Sigmoid colon (tissue), 7 donors: ENCODE data around the gene JAKMIP2. TPM values are rescaled to one million over a fixed set of nuclear protein-coding genes. Genes with fewer than 3 reads are reported as not detected.

Source experiments
- DNase-seq: peaks from one replicate; pipeline ENCODE4 v3.0.0-alpha.2; 2019
- H3K27ac ChIP-seq, 4 donors: fragments of 200-600 bp; sonication (generic); one replicate each; pipeline ENCODE4 v1.5.1; 2016 to 2019; ENCODE audit warnings: mild to moderate bottlenecking in 1 of 4
- H3K27me3 ChIP-seq, 3 donors: fragments of 200-600 bp; sonication (generic); one replicate each; pipeline ENCODE4 v1.5.1; 2019; ENCODE audit warnings: mild to moderate bottlenecking in 1 of 3
- H3K36me3 ChIP-seq, 4 donors: fragments of 200-600 bp; sonication (generic); one replicate each; pipeline ENCODE4 v1.5.1; 2016 to 2019
- H3K4me1 ChIP-seq, 4 donors: fragments of 200-600 bp; sonication (generic); one replicate each; pipeline ENCODE4 v1.5.1; 2017 to 2019
- H3K4me3 ChIP-seq, 4 donors: fragments of 200-600 bp; sonication (generic); one replicate each; pipeline ENCODE4 v1.5.1; 2017 to 2019; ENCODE audit warnings: mild to moderate bottlenecking in 2 of 4, moderate library complexity in 1 of 4
- H3K9me3 ChIP-seq, 4 donors: fragments of 200-600 bp in 3 of 4; sonication (generic) in 3 of 4; one replicate each; pipeline versions ENCODE4 v1.5.1 to v1.6.1; 2013 to 2019
- EP300 ChIP-seq, 4 donors: sonication (generic); formaldehyde crosslinking; IDR thresholded peaks; one replicate each; pipeline ENCODE4 v1.6.1; 2017; ENCODE audit warnings: antibody characterized with exemption in 4 of 4
- POLR2A ChIP-seq, 2 donors: fragments of 450-650 bp; IDR thresholded peaks; one replicate each; pipeline ENCODE4 v1.6.1; 2016; ENCODE audit warnings: antibody characterized with exemption in 2 of 2, mild to moderate bottlenecking in 2 of 2, moderate library complexity in 2 of 2
- POLR2AphosphoS5 ChIP-seq, 4 donors: sonication (generic); formaldehyde crosslinking; IDR thresholded peaks; one replicate each; pipeline ENCODE4 v1.6.1; 2017; ENCODE audit warnings: antibody characterized with exemption in 4 of 4
- WGBS, 2 donors: extraction: QIAGEN DNeasy Blood & Tissue Kit; methylation state at CpG; one replicate each; pipeline ENCODE4 v1.1.7; 2013; 5-methylcytosine and 5-hydroxymethylcytosine counted together
- intact Hi-C: fragments of 100-400 bp; cut with DNase I; formaldehyde crosslinking; loops from one replicate; pipeline ENCODE4 v1.15.1; 2023
- polyA plus RNA-seq, 3 donors: library from polyadenylated mRNA; stranded (reverse); fragments of 200-250 nt; gene quantifications; one replicate each; pipeline ENCODE4 v1.2.3, GENCODE V29; 2013
- total RNA-seq, 4 donors: library from RNA; depleted of rRNA; stranded (reverse); fragments of >200 nt; gene quantifications; one replicate each; pipeline ENCODE4 v1.1.0, GENCODE V29; 2016
- TF ChIP-seq, protein P1 (sequence below), 4 experiments: fragments of 450-650 bp in 3 of 4; fragments of 200-600 bp in 1 of 4; IDR thresholded peaks; one replicate each; pipeline ENCODE4 v1.5.1; 2016 to 2019; ENCODE audit warnings: antibody characterized with exemption in 4 of 4, mild to moderate bottlenecking in 3 of 4, moderate library complexity in 2 of 4
- donor health status: healthy with polysubstance abuse.
- donor health status: Bipolar disorder and iron deficiency.
- donor health status: healthy.

Gene JAKMIP2
- total and polyA plus RNA-seq, 7 donors: under 0.01 to 8.9 (median 2.8) TPM; not detected in 1

- TF ChIP-seq, protein P1, sequence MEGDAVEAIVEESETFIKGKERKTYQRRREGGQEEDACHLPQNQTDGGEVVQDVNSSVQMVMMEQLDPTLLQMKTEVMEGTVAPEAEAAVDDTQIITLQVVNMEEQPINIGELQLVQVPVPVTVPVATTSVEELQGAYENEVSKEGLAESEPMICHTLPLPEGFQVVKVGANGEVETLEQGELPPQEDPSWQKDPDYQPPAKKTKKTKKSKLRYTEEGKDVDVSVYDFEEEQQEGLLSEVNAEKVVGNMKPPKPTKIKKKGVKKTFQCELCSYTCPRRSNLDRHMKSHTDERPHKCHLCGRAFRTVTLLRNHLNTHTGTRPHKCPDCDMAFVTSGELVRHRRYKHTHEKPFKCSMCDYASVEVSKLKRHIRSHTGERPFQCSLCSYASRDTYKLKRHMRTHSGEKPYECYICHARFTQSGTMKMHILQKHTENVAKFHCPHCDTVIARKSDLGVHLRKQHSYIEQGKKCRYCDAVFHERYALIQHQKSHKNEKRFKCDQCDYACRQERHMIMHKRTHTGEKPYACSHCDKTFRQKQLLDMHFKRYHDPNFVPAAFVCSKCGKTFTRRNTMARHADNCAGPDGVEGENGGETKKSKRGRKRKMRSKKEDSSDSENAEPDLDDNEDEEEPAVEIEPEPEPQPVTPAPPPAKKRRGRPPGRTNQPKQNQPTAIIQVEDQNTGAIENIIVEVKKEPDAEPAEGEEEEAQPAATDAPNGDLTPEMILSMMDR (IDR thresholded peaks at IDR 0.05): no peak
- TF ChIP-seq POLR2AphosphoS5 (IDR thresholded peaks at IDR 0.05) (no peak), POLR2A (IDR thresholded peaks at IDR 0.05) (no peak), EP300 (IDR thresholded peaks at IDR 0.05) (no peak)
- no peaks in the 10 kb centered on the region for H3K36me3 ChIP-seq
- no peak overlapping the region for H3K27ac ChIP-seq
- WGBS, 2 donors: 90 to 98% methylated on average over 1 of the region's 1 CpG
- peaks cover 2 to 35% (median 27%) of the 10 kb centered on the region in 4 donors for H3K4me1 ChIP-seq
- no peak overlapping the region for H3K4me3 ChIP-seq
- H3K27me3 ChIP-seq: no peaks in the 10 kb centered on the region
- DNase-seq: no peak
- intact Hi-C loops: no loop called here
- peaks cover 0 to 4% (median 1%) of the 10 kb centered on the region in 4 donors for H3K9me3 ChIP-seq
These were observed 89.3 kb downstream of the JAKMIP2 start for GRCh38 chr5:147693233-147693632.

GRCh38 chr5:147691130-147691529 lies 91.4 kb downstream of the JAKMIP2 start:
- 72 to 79% methylated on average over 3 of the region's 3 CpGs for WGBS, 2 donors
- H3K27me3 ChIP-seq: no peaks in the 10 kb centered on the region
- intact Hi-C loops: no loop called here
- TF ChIP-seq POLR2AphosphoS5 (IDR thresholded peaks at IDR 0.05): no peak
- TF ChIP-seq EP300 (IDR thresholded peaks at IDR 0.05): no peak
- TF ChIP-seq, protein P1 (IDR thresholded peaks at IDR 0.05): no peak
- no peak for TF ChIP-seq POLR2A (IDR thresholded peaks at IDR 0.05)
- H3K36me3 ChIP-seq: no peaks in the 10 kb centered on the region
- H3K4me1 ChIP-seq: peaks cover 2 to 47% (median 27%) of the 10 kb centered on the region in 4 donors
- H3K9me3 ChIP-seq: no peaks in the 10 kb centered on the region
- DNase-seq: no peak
- H3K27ac ChIP-seq: peak overlapping the region in 1 of 4 donors; percentile 25
- no peak overlapping the region for H3K4me3 ChIP-seq

GRCh38 chr5:147690595-147690994 lies 91.9 kb downstream of the JAKMIP2 start:
- intact Hi-C loops: no loop called here
- TF ChIP-seq EP300 (IDR thresholded peaks at IDR 0.05) (no peak), POLR2A (IDR thresholded peaks at IDR 0.05) (no peak), POLR2AphosphoS5 (IDR thresholded peaks at IDR 0.05) (no peak)
- TF ChIP-seq, protein P1 (IDR thresholded peaks at IDR 0.05): no peak
- H3K9me3 ChIP-seq: no peaks in the 10 kb centered on the region
- H3K4me1 ChIP-seq: peaks cover 2 to 47% (median 27%) of the 10 kb centered on the region in 4 donors
- H3K4me3 ChIP-seq: no peak overlapping the region
- H3K36me3 ChIP-seq: no peaks in the 10 kb centered on the region
- H3K27ac ChIP-seq: peak overlapping the region in 1 of 4 donors; percentile 25
- H3K27me3 ChIP-seq: no peaks in the 10 kb centered on the region
- DNase-seq: no peak
- WGBS, 2 donors: 30 to 69% methylated on average over 2 of the region's 2 CpGs

DNA sequence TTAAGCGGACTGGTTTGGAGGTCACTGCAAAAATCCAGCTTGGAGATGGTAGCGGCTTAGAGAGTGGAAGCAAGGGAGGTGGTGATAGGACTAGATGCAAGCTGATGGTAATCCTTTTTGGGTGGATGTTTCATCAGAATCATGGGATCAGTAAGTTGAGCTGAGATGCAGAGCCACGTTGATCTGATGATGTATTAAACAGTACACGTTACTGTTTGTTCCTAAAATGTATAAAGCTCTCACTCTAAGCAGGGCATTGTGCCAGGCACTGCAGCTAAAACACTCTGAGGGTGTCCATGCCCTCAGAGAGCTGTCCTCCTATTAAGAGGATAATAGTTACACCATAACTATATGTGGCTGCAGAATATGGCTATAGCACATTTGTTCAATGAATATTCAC lies 93.1 kb downstream of the JAKMIP2 start:
- peaks cover 2 to 47% (median 27%) of the 10 kb centered on the region in 4 donors for H3K4me1 ChIP-seq
- DNase-seq: peak; percentile 75
- peak overlapping the region; percentile 31 to 79 (median 74) for H3K27ac ChIP-seq
- intact Hi-C loops: loop anchor here (5.0 kb wide), 2 partner anchors 57 to 98 kb away; no protein-coding TSS in a partner anchor
- no peak overlapping the region for H3K4me3 ChIP-seq
- no peaks in the 10 kb centered on the region for H3K36me3 ChIP-seq
- 77 to 83% methylated on average over 4 of the region's 4 CpGs for WGBS, 2 donors
- no peaks in the 10 kb centered on the region for H3K9me3 ChIP-seq
- no peaks in the 10 kb centered on the region for H3K27me3 ChIP-seq
- TF ChIP-seq, protein P1 (IDR thresholded peaks at IDR 0.05): no peak
- TF ChIP-seq POLR2AphosphoS5 (IDR thresholded peaks at IDR 0.05): peak in 2 of 4 donors; percentile 4 to 6
